ENCODE measurements around the gene ENOX1.

The ENOX1 gene

DNA sequence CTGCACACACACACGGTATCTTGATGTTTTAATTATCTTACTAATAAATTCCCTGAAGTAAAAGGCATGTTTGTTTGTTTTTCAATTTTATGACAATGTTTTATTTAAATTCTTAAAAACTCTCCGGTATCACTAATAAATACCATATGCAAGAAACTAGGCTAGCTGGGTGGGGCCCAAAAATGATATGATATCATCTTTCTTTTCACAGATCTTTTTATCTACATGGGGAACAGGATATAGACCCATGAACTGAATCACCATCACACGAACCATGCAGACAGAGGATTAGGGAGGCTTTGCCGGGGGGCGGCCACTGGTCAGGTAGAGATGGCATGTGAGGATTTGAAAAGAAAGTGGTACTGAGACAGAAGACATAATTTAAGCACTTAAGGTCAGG lies 266.4 kb downstream of the ENOX1 start:
- no peak overlapping the region for H3K18ac ChIP-seq (ENCODE audit: low read length)
- no peak overlapping the region for H2BK12ac ChIP-seq (ENCODE audit: low read length)
- no peak overlapping the region for H2AFZ ChIP-seq (ENCODE audit: insufficient read depth, low read length, poor library complexity)
- H3K9ac ChIP-seq (ENCODE audit: low read length): no peak overlapping the region
- no peak for DNase-seq
- no peak overlapping the region for H3K14ac ChIP-seq (ENCODE audit: low read length)
- no CpG with 5 or more reads among the region's 5 CpGs for WGBS (ENCODE audit: extremely low coverage, insufficient coverage, insufficient read length)
- H2BK120ac ChIP-seq (ENCODE audit: insufficient read depth, low read length, poor library complexity): no peak overlapping the region
- no peaks in the 10 kb centered on the region for H3K27me3 ChIP-seq (ENCODE audit: insufficient read depth, low read length)
- no peak overlapping the region for H3K4me3 ChIP-seq (ENCODE audit: low read depth, low read length)
- H4K8ac ChIP-seq (ENCODE audit: low read depth, low read length): no peak overlapping the region
- no peak overlapping the region for H4K91ac ChIP-seq (ENCODE audit: low read depth, low read length)
- H3K27ac ChIP-seq (ENCODE audit: low read depth, low read length): no peak overlapping the region
- H2AK5ac ChIP-seq (ENCODE audit: low read length): no peak overlapping the region
- no peak overlapping the region for H4K12ac ChIP-seq (ENCODE audit: low read depth, low read length)
- no peaks in the 10 kb centered on the region for H3K79me2 ChIP-seq (ENCODE audit: control insufficient read depth, insufficient read depth, low read length, poor library complexity)
- no peaks in the 10 kb centered on the region for H3K79me1 ChIP-seq (ENCODE audit: low read length)
- H3K4me1 ChIP-seq (ENCODE audit: control insufficient read depth in 1 of 2, insufficient read depth in 2 of 2, low read length in 2 of 2): no peaks in the 10 kb centered on the region
- H3K4me2 ChIP-seq (ENCODE audit: low read length): no peak overlapping the region
- no peaks in the 10 kb centered on the region for H3K36me3 ChIP-seq (ENCODE audit: control insufficient read depth in 1 of 2, insufficient read depth in 2 of 2, low read length in 2 of 2)
- H3K4ac ChIP-seq (ENCODE audit: low read depth, low read length): no peak overlapping the region
- H2BK5ac ChIP-seq (ENCODE audit: low read depth, low read length, poor library complexity): no peak overlapping the region
- no peaks in the 10 kb centered on the region for H3K9me3 ChIP-seq (ENCODE audit: insufficient read depth, low read depth, low read length)
- no peak overlapping the region for H3K23ac ChIP-seq (ENCODE audit: low read length)

DNA sequence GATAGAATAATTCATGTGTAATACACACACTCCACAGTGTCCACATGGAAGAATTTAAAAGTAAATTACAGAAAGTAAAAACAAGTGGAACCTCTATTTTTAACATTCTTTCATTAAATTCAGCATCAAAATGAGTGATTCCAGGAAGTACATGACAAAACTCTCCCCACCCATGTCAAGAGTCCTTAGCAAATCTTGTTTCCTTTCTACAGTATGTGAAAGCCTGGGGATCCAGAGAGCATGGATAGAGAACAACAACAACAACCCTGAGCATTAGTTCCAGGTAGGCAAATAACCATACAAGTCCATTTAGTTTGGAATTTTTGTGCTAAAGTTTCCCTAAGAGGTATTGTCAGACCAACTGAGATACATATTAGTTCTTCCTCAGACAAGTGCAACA lies 267.9 kb downstream of the ENOX1 start:
- H4K91ac ChIP-seq (ENCODE audit: low read depth, low read length): no peak overlapping the region
- H2AK5ac ChIP-seq (ENCODE audit: low read length): no peak overlapping the region
- H3K4me2 ChIP-seq (ENCODE audit: low read length): no peak overlapping the region
- H3K79me2 ChIP-seq (ENCODE audit: control insufficient read depth, insufficient read depth, low read length, poor library complexity): no peaks in the 10 kb centered on the region
- H2BK120ac ChIP-seq (ENCODE audit: insufficient read depth, low read length, poor library complexity): no peak overlapping the region
- no peak overlapping the region for H3K4me3 ChIP-seq (ENCODE audit: low read depth, low read length)
- no peak overlapping the region for H3K23ac ChIP-seq (ENCODE audit: low read length)
- H2BK12ac ChIP-seq (ENCODE audit: low read length): no peak overlapping the region
- no peak overlapping the region for H4K12ac ChIP-seq (ENCODE audit: low read depth, low read length)
- H4K8ac ChIP-seq (ENCODE audit: low read depth, low read length): no peak overlapping the region
- no peak overlapping the region for H3K4ac ChIP-seq (ENCODE audit: low read depth, low read length)
- H3K36me3 ChIP-seq (ENCODE audit: control insufficient read depth in 1 of 2, insufficient read depth in 2 of 2, low read length in 2 of 2): no peaks in the 10 kb centered on the region
- no peak overlapping the region for H2AFZ ChIP-seq (ENCODE audit: insufficient read depth, low read length, poor library complexity)
- no peak overlapping the region for H3K14ac ChIP-seq (ENCODE audit: low read length)
- H3K27me3 ChIP-seq (ENCODE audit: insufficient read depth, low read length): no peaks in the 10 kb centered on the region
- H3K9ac ChIP-seq (ENCODE audit: low read length): no peak overlapping the region
- H2BK5ac ChIP-seq (ENCODE audit: low read depth, low read length, poor library complexity): no peak overlapping the region
- no peaks in the 10 kb centered on the region for H3K9me3 ChIP-seq (ENCODE audit: insufficient read depth, low read depth, low read length)
- H3K18ac ChIP-seq (ENCODE audit: low read length): no peak overlapping the region
- H3K79me1 ChIP-seq (ENCODE audit: low read length): no peaks in the 10 kb centered on the region
- H3K27ac ChIP-seq (ENCODE audit: low read depth, low read length): no peak overlapping the region
- H3K4me1 ChIP-seq (ENCODE audit: control insufficient read depth in 1 of 2, insufficient read depth in 2 of 2, low read length in 2 of 2): no peaks in the 10 kb centered on the region
- DNase-seq: no peak

DNA sequence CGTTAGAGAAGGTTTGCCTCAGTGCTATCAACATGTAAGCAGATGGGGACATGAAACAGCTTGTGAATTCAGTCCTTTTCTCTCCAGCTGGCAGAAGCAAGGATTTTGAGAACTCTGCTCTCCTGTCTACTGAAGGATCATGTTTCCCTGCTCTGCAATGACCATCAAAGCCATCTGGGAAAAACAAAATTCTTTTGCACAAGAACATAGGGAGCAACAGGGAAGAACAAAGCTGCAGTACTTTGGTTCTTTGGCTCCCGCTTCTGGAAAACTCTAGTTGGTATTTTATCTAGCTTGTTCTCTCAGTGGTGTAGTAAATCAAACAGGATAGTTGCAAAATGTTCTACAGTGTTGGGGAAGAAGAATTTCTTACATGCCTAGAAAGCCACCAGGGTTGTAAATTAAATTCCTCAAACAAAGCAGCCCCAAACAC lies 270.4 kb downstream of the ENOX1 start:
- Histone ChIP-seq H2BK12ac (ENCODE audit: low read length) (no peak overlapping the region), H3K4me2 (ENCODE audit: low read length) (no peak overlapping the region), H4K91ac (ENCODE audit: low read depth, low read length) (no peak overlapping the region), H3K4me3 (ENCODE audit: low read depth, low read length) (no peak overlapping the region), H3K4ac (ENCODE audit: low read depth, low read length) (no peak overlapping the region), H4K8ac (ENCODE audit: low read depth, low read length) (no peak overlapping the region), H2AK5ac (ENCODE audit: low read length) (no peak overlapping the region), H3K14ac (ENCODE audit: low read length) (no peak overlapping the region), H3K36me3 (ENCODE audit: control insufficient read depth in 1 of 2, insufficient read depth in 2 of 2, low read length in 2 of 2) (no peaks in the 10 kb centered on the region), H3K23ac (ENCODE audit: low read length) (no peak overlapping the region), H2AFZ (ENCODE audit: insufficient read depth, low read length, poor library complexity) (no peak overlapping the region), H3K79me2 (ENCODE audit: control insufficient read depth, insufficient read depth, low read length, poor library complexity) (no peaks in the 10 kb centered on the region), H3K18ac (ENCODE audit: low read length) (no peak overlapping the region), H2BK5ac (ENCODE audit: low read depth, low read length, poor library complexity) (no peak overlapping the region), H3K27ac (ENCODE audit: low read depth, low read length) (no peak overlapping the region), H3K9me3 (ENCODE audit: insufficient read depth, low read depth, low read length) (no peaks in the 10 kb centered on the region), H3K9ac (ENCODE audit: low read length) (no peak overlapping the region), H3K4me1 (ENCODE audit: control insufficient read depth in 1 of 2, insufficient read depth in 2 of 2, low read length in 2 of 2) (no peaks in the 10 kb centered on the region), H3K79me1 (ENCODE audit: low read length) (no peaks in the 10 kb centered on the region), H4K12ac (ENCODE audit: low read depth, low read length) (no peak overlapping the region), H2BK120ac (ENCODE audit: insufficient read depth, low read length, poor library complexity) (no peak overlapping the region), H3K27me3 (ENCODE audit: insufficient read depth, low read length) (no peaks in the 10 kb centered on the region)
- WGBS (ENCODE audit: extremely low coverage, insufficient coverage, insufficient read length): no CpG with 5 or more reads among the region's 2 CpGs
- DNase-seq: no peak

DNA sequence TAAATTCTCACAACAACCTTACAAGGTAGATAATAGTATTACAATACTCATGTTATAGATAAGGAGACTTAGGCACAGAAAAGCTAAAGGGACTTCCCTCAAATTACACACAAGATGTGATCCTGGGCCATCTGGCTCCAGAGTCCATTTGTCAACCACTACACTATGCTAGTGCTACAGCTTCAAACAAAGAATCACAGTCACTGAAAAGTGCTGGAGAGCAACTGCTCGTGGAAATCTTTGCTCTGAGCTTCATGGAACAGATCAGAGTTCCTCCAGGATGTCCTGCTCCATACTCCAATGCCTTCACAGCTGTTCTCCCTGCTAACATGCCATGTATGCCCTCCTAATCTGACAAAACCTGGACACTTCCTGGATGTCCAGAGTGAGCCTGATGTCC lies 271.2 kb downstream of the ENOX1 start:
- Histone ChIP-seq H2BK5ac (ENCODE audit: low read depth, low read length, poor library complexity) (no peak overlapping the region), H3K27me3 (ENCODE audit: insufficient read depth, low read length) (no peaks in the 10 kb centered on the region), H4K91ac (ENCODE audit: low read depth, low read length) (no peak overlapping the region), H3K27ac (ENCODE audit: low read depth, low read length) (no peak overlapping the region), H3K9me3 (ENCODE audit: insufficient read depth, low read depth, low read length) (no peaks in the 10 kb centered on the region), H3K23ac (ENCODE audit: low read length) (no peak overlapping the region), H3K4me1 (ENCODE audit: control insufficient read depth in 1 of 2, insufficient read depth in 2 of 2, low read length in 2 of 2) (no peaks in the 10 kb centered on the region), H3K4me2 (ENCODE audit: low read length) (no peak overlapping the region), H3K79me1 (ENCODE audit: low read length) (no peaks in the 10 kb centered on the region), H2BK12ac (ENCODE audit: low read length) (no peak overlapping the region), H4K8ac (ENCODE audit: low read depth, low read length) (no peak overlapping the region), H2AFZ (ENCODE audit: insufficient read depth, low read length, poor library complexity) (no peak overlapping the region), H3K9ac (ENCODE audit: low read length) (no peak overlapping the region), H3K14ac (ENCODE audit: low read length) (no peak overlapping the region), H2AK5ac (ENCODE audit: low read length) (no peak overlapping the region), H3K4ac (ENCODE audit: low read depth, low read length) (no peak overlapping the region), H3K4me3 (ENCODE audit: low read depth, low read length) (no peak overlapping the region), H3K18ac (ENCODE audit: low read length) (no peak overlapping the region), H4K12ac (ENCODE audit: low read depth, low read length) (no peak overlapping the region), H2BK120ac (ENCODE audit: insufficient read depth, low read length, poor library complexity) (no peak overlapping the region), H3K79me2 (ENCODE audit: control insufficient read depth, insufficient read depth, low read length, poor library complexity) (no peaks in the 10 kb centered on the region), H3K36me3 (ENCODE audit: control insufficient read depth in 1 of 2, insufficient read depth in 2 of 2, low read length in 2 of 2) (no peaks in the 10 kb centered on the region)
- no CpG with 5 or more reads among the region's 1 CpG for WGBS (ENCODE audit: extremely low coverage, insufficient coverage, insufficient read length)
- DNase-seq: no peak

DNA sequence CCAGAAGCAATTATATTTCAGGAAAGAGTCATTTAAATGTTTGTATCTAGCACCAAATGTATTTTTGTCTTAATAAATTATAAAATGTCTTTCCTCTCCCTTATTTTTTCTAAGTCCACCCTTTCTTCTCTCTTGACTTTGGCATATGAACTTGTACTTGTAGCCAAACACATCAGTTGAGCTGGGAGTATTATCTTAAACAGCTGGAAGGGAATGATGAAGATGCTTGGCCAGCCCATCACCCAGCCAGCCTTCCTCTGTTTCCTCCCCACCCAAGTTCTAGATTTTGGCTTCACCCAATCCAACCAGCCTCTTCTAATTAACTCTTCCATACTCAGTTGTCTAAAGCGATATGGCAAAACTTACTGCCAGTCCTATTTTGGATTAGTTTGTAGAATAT lies 272.5 kb downstream of the ENOX1 start:
- H2BK5ac ChIP-seq (ENCODE audit: low read depth, low read length, poor library complexity): no peak overlapping the region
- no peak overlapping the region for H3K4me2 ChIP-seq (ENCODE audit: low read length)

More for the DNA sequence above, 272.5 kb downstream of the ENOX1 start:
- H3K18ac ChIP-seq (ENCODE audit: low read length): no peak overlapping the region
- H4K91ac ChIP-seq (ENCODE audit: low read depth, low read length): no peak overlapping the region
- no peak overlapping the region for H3K27ac ChIP-seq (ENCODE audit: low read depth, low read length)
- no peaks in the 10 kb centered on the region for H3K4me1 ChIP-seq (ENCODE audit: control insufficient read depth in 1 of 2, insufficient read depth in 2 of 2, low read length in 2 of 2)
- H3K79me2 ChIP-seq (ENCODE audit: control insufficient read depth, insufficient read depth, low read length, poor library complexity): no peaks in the 10 kb centered on the region
- DNase-seq: no peak
- WGBS (ENCODE audit: extremely low coverage, insufficient coverage, insufficient read length): no CpG with 5 or more reads among the region's 1 CpG
- no peak overlapping the region for H3K9ac ChIP-seq (ENCODE audit: low read length)
- H3K14ac ChIP-seq (ENCODE audit: low read length): no peak overlapping the region
- H3K36me3 ChIP-seq (ENCODE audit: control insufficient read depth in 1 of 2, insufficient read depth in 2 of 2, low read length in 2 of 2): no peaks in the 10 kb centered on the region
- no peaks in the 10 kb centered on the region for H3K27me3 ChIP-seq (ENCODE audit: insufficient read depth, low read length)
- H3K9me3 ChIP-seq (ENCODE audit: insufficient read depth, low read depth, low read length): no peaks in the 10 kb centered on the region
- no peak overlapping the region for H3K23ac ChIP-seq (ENCODE audit: low read length)
- H3K79me1 ChIP-seq (ENCODE audit: low read length): no peaks in the 10 kb centered on the region
- H3K4ac ChIP-seq (ENCODE audit: low read depth, low read length): no peak overlapping the region
- no peak overlapping the region for H2BK120ac ChIP-seq (ENCODE audit: insufficient read depth, low read length, poor library complexity)
- no peak overlapping the region for H4K12ac ChIP-seq (ENCODE audit: low read depth, low read length)
- H2AK5ac ChIP-seq (ENCODE audit: low read length): no peak overlapping the region
- H2BK12ac ChIP-seq (ENCODE audit: low read length): no peak overlapping the region
- no peak overlapping the region for H3K4me3 ChIP-seq (ENCODE audit: low read depth, low read length)
- H2AFZ ChIP-seq (ENCODE audit: insufficient read depth, low read length, poor library complexity): no peak overlapping the region
- H4K8ac ChIP-seq (ENCODE audit: low read depth, low read length): no peak overlapping the region
